LNCAP (cell line): ENCODE measurements around the gene WNT11.

Experiments
- TF ChIP-seq, protein P1 (sequence below): fragments of 450-650 bp; IDR thresholded peaks from 2 replicates; pipeline ENCODE4 v1.5.1; 2017; ENCODE audit warnings: mild to moderate bottlenecking

The WNT11 gene

GRCh38 chr11:76164081-76164480 is 42.2 kb downstream of the WNT11 start:
- TF ChIP-seq, protein P1, sequence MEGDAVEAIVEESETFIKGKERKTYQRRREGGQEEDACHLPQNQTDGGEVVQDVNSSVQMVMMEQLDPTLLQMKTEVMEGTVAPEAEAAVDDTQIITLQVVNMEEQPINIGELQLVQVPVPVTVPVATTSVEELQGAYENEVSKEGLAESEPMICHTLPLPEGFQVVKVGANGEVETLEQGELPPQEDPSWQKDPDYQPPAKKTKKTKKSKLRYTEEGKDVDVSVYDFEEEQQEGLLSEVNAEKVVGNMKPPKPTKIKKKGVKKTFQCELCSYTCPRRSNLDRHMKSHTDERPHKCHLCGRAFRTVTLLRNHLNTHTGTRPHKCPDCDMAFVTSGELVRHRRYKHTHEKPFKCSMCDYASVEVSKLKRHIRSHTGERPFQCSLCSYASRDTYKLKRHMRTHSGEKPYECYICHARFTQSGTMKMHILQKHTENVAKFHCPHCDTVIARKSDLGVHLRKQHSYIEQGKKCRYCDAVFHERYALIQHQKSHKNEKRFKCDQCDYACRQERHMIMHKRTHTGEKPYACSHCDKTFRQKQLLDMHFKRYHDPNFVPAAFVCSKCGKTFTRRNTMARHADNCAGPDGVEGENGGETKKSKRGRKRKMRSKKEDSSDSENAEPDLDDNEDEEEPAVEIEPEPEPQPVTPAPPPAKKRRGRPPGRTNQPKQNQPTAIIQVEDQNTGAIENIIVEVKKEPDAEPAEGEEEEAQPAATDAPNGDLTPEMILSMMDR, result no peak

- TF ChIP-seq, protein P1, result no peak
Measured at GRCh38 chr11:76163289-76163880, 42.9 kb downstream of the WNT11 start.

DNA sequence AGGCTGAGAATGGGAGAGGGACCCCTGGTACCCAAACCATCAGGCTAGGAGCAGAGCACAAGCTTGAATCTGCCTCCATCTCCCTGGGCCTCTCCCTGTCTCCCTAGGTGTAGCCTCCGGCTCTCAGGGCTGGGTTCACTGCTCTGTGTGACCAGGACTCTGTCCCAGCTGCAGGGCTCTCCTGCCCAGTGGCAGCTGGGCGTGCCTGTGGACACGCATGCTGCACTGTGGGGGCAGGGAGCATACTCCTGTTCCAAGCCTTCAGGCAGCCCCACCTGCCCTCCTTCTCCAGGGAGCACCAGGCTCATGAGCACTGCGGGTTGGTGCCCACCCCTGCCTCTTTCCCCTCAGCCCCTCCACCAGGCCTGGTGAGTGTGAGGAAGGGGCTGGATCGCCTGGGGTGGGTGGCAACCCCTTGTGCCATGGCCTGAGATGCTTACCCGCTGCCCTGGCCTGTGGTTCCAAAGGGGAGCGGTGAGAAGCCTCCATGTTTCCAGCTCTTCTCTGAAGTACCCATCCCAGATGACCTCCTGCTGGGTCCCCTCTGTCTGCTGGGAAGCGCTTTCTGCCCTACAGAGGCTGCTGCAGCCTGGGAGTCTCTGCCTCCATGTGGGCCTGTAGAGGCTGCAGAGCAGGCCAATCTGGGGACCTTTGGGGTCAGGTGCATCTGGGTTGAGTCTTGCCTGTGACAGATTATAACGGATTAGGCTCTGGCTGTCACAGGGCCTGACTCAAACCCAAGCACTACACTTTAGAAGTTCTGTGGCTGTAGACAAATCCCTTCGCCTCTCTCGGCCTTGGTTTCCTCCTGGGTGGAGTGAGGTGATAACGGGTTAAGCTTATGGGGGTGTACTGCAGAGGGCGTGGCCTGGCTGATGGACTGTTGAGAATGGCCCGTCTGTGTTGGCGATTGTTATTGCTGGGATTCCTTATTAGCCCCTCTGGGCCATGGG is 43.7 kb downstream of the WNT11 start:
- TF ChIP-seq, protein P1, result no peak

DNA sequence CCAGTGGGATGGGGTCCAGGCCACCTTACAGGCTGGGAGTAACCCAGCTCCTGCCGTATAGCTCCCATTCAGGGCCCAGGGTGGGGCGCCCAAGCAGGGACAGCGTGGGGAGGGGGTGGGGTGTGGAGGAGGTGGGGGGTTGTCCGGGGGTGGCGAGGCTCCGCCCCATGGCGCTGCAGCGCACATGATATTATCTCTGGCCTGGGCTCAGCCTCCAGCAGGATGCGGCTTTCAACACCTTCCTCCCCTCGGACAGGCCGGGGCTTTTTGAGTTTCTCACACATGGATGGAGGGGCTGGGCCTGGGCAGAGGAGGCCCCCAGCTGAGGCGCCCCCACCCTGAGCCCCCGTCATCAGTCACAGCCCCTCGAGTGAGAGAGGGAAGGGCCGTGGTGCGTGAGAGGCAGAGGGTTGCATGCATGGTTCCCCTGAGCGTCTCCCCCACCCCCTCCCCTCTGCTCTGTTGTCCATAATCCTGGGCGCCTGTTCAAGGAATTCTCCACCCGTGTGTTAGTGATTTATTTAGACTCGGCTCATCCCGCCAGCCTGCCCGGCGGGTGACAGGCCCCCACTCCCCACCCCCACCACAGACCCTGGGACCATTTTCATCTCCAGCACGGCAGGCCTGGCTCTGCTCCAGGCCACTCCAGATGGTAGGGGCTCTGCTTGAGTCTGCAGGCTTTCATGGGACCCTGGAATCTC is 44.9 kb downstream of the WNT11 start:
- TF ChIP-seq, protein P1, result no peak

DNA sequence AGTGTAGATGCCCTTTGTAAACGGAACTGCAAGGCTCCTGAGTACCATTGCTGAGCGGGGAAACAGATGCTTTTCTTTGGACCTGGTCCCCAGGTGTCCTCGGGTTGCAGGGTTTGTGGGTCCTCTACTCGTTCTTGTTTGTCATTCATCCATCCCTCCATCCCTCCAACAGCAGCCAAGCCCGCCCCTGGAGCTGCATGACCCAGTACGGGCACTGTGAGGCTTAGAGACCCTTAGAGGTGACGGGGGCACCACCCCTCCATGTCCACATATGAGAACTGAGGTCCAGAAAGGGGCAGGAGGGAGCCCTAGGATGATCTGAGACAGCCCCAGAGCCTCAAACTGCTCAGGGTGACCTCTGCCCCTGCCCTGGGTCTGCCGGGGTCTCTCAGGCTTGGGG is 45.4 kb downstream of the WNT11 start:
- TF ChIP-seq, protein P1, result no peak

DNA sequence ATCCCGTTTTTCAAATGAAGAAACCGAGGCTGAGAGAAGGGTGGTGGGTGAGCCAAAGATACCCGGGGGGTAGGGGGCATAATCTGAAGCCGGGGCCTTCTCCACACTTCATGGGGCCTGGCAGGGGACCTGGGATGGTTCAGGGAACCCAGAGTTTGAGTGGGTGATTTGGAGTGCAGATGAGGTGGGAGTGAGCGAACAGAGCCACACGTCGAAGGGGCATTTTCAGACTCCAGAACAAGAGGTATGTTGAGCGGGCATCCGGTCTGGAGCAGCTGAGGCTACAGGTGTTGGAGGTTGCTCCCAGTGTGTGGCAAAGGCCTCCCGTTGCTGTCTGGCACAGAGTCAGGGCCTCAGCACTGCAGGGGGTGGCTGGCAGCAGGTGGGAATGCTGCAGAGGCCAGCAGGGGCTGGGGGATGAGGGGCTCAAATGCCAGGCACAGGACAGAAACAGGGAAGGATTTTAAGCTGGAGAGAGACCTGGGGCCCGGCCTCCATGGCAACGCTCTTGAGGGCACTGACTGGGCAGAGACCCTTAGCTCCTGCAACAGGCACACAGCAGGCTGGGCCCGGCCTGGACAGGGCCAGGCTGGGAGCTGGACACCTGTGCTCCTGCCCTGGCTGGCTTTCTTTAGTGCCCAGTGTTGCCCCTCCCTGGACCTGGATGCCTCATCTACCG is 46.2 kb downstream of the WNT11 start:
- TF ChIP-seq, protein P1, result no peak

GRCh38 chr11:76159303-76159937 is 46.9 kb downstream of the WNT11 start:
- TF ChIP-seq, protein P1, result no peak
